Suprapubic skin (tissue), 3 donors: ENCODE data around the gene HIPK3.

Experiments
- POLR2A ChIP-seq, 2 donors: fragments of 450-650 bp; IDR thresholded peaks; one replicate each; pipeline ENCODE4 v1.6.1; 2017; ENCODE audit warnings: antibody characterized with exemption in 2 of 2, mild to moderate bottlenecking in 2 of 2, moderate library complexity in 2 of 2
- TF ChIP-seq, protein P1 (sequence below), 2 donors: fragments of 200-600 bp in 1 of 2; fragments of 450-650 bp in 1 of 2; sonication (generic) in 1 of 2; IDR thresholded peaks; one replicate each; pipeline ENCODE4 v1.5.1; 2016 to 2019; ENCODE audit warnings: antibody characterized with exemption in 2 of 2, mild to moderate bottlenecking in 1 of 2, moderate library complexity in 1 of 2

DNA sequence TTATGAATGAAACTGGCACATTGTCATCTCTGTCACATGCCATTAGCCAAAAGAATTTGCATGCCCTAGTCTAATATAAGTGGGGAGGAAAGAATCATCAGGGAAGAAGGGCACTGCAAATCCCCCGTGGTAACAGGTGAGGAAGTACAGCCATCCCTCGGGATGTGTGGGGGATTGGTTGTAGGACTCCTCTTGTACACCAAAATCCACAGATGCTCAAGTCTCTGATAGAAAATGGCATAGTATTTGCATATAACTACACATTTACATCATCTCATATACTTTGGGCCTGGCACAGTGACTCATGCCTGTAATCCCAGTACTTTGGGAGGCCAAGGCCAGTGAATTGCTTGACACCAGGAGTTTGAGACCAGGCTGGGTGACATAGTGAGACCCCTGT is 109.7 kb downstream of the HIPK3 start:
- TF ChIP-seq, protein P1, sequence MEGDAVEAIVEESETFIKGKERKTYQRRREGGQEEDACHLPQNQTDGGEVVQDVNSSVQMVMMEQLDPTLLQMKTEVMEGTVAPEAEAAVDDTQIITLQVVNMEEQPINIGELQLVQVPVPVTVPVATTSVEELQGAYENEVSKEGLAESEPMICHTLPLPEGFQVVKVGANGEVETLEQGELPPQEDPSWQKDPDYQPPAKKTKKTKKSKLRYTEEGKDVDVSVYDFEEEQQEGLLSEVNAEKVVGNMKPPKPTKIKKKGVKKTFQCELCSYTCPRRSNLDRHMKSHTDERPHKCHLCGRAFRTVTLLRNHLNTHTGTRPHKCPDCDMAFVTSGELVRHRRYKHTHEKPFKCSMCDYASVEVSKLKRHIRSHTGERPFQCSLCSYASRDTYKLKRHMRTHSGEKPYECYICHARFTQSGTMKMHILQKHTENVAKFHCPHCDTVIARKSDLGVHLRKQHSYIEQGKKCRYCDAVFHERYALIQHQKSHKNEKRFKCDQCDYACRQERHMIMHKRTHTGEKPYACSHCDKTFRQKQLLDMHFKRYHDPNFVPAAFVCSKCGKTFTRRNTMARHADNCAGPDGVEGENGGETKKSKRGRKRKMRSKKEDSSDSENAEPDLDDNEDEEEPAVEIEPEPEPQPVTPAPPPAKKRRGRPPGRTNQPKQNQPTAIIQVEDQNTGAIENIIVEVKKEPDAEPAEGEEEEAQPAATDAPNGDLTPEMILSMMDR (IDR thresholded peaks at IDR 0.05), result no peak
- no peak for TF ChIP-seq POLR2A (IDR thresholded peaks at IDR 0.05)
